ENCODE results near the gene ACOT4. TPM values are rescaled to one million over a fixed set of nuclear protein-coding genes. Genes with fewer than 3 reads are reported as not detected.
"Not testable (repeated sequence)": the region's sequence is repeated elsewhere in the genome, so short reads cannot be mapped to it uniquely, and the experiment has no call there.

Gene ACOT4
- total RNA-seq, 1 donor from 2014 or later, result 0.49 TPM

DNA sequence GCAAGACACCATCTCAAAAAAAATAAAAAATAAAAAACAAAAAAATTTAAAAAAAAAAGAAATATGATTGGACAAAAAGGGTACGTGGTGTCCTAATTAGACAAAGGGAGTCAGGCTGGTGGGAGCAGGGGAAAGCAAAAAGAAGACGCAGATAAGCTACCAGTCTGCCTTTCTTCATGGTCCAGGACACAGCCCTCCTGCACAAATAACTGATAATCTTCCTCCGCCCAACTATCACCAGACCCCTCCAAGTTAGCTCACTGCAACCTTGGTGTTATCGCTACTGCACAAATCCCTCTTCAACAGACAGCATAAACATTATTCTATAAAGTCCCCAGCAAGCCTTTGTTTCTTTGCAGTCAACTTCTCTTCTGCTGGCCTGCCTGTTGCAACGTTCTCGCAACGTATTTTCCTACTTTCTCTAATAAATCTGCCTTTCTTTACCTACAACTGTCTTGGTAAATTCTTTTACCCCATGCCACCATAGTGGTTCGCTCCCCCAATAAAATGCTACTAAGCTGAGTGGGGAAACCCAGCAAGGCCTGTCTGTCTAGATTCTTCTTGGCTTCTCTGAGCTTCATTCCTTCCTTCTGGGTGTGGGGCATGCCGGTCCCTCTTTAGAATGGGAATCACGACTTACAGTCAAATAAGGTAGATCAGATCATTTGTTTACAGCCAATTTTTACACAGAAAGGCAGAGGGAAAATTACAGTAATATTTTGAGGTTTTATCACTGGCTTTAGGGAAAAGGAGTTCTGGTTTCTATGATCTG is 38.5 kb downstream of the ACOT4 start:
- Histone ChIP-seq H3K36me3 (no peaks in the 10 kb centered on the region), H3K4me1 (peaks cover 10% of the 10 kb centered on the region), H3K27me3 (no peaks in the 10 kb centered on the region), H3K4me3 (no peak overlapping the region), H3K9me3 (no peaks in the 10 kb centered on the region), H3K27ac (no peak overlapping the region)
- intact Hi-C loops (cut with DNase I), result no loop called here
- no peak for TF ChIP-seq POLR2AphosphoS5 (IDR thresholded peaks at IDR 0.05; ENCODE audit: insufficient read depth in 1 of 2, low read depth in 1 of 2)
- TF ChIP-seq, protein P1, sequence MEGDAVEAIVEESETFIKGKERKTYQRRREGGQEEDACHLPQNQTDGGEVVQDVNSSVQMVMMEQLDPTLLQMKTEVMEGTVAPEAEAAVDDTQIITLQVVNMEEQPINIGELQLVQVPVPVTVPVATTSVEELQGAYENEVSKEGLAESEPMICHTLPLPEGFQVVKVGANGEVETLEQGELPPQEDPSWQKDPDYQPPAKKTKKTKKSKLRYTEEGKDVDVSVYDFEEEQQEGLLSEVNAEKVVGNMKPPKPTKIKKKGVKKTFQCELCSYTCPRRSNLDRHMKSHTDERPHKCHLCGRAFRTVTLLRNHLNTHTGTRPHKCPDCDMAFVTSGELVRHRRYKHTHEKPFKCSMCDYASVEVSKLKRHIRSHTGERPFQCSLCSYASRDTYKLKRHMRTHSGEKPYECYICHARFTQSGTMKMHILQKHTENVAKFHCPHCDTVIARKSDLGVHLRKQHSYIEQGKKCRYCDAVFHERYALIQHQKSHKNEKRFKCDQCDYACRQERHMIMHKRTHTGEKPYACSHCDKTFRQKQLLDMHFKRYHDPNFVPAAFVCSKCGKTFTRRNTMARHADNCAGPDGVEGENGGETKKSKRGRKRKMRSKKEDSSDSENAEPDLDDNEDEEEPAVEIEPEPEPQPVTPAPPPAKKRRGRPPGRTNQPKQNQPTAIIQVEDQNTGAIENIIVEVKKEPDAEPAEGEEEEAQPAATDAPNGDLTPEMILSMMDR (IDR thresholded peaks at IDR 0.05), result no peak
- TF ChIP-seq POLR2A (IDR thresholded peaks at IDR 0.05), result no peak
- DNase-seq (ENCODE audit: extremely low spot score in 2 of 2), result no peak

DNA sequence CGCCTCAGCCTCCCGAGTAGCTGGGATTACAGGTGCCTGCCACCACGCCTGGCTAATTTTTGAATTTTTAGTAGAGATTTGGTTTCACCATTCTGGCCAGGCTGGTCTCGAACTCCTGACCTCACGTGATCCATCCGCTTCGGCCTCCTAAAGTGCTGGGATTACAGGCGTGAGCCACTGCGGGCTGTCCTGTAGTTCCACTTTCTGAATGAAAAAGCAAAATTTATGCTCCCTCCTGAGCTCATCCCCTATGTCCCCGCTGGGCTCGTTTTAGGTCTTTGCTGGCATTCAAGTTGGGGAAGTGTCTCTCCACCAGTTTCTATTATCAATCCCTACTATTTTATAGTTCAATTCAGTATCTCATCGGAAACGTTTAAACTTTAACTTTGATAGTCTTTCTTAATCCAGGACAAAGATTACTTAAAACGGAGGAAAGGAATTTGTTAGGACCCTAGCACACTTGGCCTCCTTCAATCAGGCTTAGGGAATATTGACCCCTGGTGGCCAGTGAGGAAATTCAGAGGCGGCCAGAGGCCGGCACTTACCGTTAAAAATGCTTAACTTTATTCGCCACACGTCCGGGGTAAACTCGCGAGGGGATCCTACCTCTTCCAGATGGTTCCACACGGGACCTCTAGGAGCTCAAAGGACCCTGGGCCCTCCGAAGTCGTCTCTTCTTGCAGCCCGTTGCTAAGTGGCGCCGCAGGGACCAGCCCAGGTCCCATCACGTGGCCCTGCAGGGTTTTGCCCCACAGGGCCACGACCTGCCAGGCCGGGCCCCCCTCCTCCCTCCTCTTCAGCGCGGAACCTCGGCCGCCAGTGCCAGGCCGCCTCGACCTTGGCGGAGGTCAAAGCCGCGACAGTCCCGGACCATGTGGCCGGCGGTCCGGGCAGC is 41.7 kb downstream of the ACOT4 start:
- no peaks in the 10 kb centered on the region for H3K27me3 ChIP-seq
- TF ChIP-seq POLR2AphosphoS5 (IDR thresholded peaks at IDR 0.05; ENCODE audit: insufficient read depth in 1 of 2, low read depth in 1 of 2), result peak in 1 of 2 donors; percentile 21
- TF ChIP-seq POLR2A (IDR thresholded peaks at IDR 0.05), result no peak
- TF ChIP-seq, protein P1 (IDR thresholded peaks at IDR 0.05), result peak; percentile 80 to 89 (median 84)
- intact Hi-C loops (cut with DNase I), result no loop called here
- H3K4me3 ChIP-seq, result peak overlapping the region; percentile 53 to 55
- DNase-seq (ENCODE audit: extremely low spot score in 2 of 2), result no peak
- no peaks in the 10 kb centered on the region for H3K36me3 ChIP-seq
- peaks cover 10% of the 10 kb centered on the region for H3K4me1 ChIP-seq
- H3K9me3 ChIP-seq, result no peaks in the 10 kb centered on the region
- H3K27ac ChIP-seq, result peak overlapping the region; percentile 34

DNA sequence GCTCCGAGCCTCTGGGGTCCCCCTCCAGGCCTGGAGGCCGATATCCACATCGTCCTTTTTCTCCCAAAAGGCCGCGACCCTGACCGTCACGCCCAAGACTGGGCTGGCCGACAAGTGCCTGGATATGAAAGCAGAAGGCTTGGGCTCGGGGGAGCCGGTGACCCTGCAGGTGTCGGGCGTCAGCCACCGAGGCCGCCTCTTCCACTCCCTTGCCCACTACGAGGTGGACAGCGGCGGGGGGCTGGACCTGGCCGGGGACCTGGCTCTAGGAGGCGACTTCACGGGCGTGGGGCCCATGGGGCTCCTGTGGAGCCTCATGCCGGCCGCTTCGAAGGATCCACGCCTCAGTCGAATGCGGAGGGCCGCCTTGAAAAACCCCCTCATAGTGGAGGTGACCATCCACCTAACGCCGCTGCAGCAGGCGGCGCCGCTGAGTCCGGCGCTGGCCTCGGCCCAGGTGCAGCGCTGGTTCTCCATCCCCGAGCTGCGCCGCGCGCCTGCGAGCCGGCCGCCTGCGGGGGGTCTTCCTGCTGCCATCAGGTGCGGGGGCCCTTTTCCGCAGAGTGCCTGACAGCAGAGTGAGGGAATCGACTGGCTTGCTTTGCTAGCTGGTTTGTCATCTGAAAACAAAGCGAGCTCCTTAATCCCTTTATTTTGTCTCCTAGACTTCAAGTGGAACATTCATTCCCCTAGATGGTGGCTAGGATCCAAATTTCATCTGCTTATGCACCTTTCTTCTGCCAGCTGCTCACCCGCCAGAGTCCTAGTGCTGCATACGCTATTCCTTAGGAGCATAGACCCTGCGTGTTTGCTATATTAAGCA is 42.5 kb downstream of the ACOT4 start:
- Histone ChIP-seq H3K4me3 (peak overlapping the region; percentile 53 to 55), H3K27ac (peak overlapping the region; percentile 34), H3K9me3 (no peaks in the 10 kb centered on the region), H3K4me1 (peaks cover 10% of the 10 kb centered on the region), H3K36me3 (no peaks in the 10 kb centered on the region), H3K27me3 (no peaks in the 10 kb centered on the region)
- intact Hi-C loops (cut with DNase I), result no loop called here
- no peak for DNase-seq (ENCODE audit: extremely low spot score in 2 of 2)
- TF ChIP-seq, protein P1 (IDR thresholded peaks at IDR 0.05), result no peak
- no peak for TF ChIP-seq POLR2A (IDR thresholded peaks at IDR 0.05)
- TF ChIP-seq POLR2AphosphoS5 (IDR thresholded peaks at IDR 0.05; ENCODE audit: insufficient read depth in 1 of 2, low read depth in 1 of 2), result peak in 1 of 2 donors; percentile 36

DNA sequence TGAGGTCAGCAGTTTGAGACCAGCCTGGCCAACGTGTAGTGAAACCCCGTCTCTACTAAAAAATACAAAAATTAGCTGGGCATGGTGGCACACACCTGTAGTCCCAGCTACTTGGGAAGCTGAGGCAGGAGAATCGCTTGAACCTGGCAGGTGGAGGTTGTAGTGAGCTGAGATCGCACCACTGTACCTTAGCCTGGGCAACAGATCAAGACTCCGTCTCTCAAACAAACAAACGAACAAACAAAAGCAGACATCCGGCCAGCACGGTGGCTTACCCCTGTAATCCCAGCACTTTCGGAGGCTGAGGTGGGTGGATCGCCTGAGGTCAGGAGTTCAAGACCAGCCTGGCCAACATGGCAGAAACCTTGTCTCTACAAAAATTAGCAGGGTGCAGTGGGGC is 44.7 kb downstream of the ACOT4 start:
- H3K4me3 ChIP-seq; H3K36me3 ChIP-seq; intact Hi-C loops (cut with DNase I); H3K27ac ChIP-seq; H3K4me1 ChIP-seq; H3K27me3 ChIP-seq; DNase-seq (ENCODE audit: extremely low spot score in 2 of 2); H3K9me3 ChIP-seq: not testable (repeated sequence)

DNA sequence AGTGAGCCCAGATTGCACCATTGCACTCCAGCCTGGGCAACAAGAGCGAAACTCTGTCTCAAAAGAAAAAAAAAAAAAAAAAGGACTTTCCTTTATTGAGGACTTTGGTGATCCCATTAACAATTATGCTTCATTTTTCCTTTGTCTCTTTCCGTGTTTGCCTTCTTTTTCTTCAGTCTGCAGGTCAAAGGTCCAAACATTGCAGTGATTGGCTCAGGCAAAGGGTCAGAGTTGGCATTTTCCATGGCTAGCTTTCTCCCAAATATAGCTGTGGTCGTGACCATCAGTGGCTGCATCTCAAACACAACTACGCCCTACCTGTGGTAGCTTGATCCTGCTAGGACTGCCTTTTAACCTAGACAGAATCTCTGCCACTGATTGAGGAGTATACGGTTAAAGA is 46.2 kb downstream of the ACOT4 start:
- Histone ChIP-seq H3K4me3 (no peak overlapping the region), H3K27ac (no peak overlapping the region), H3K27me3 (no peaks in the 10 kb centered on the region), H3K36me3 (no peaks in the 10 kb centered on the region), H3K9me3 (no peaks in the 10 kb centered on the region), H3K4me1 (peaks cover 10% of the 10 kb centered on the region)
- TF ChIP-seq, protein P1 (IDR thresholded peaks at IDR 0.05), result no peak
- TF ChIP-seq POLR2A (IDR thresholded peaks at IDR 0.05) (no peak), POLR2AphosphoS5 (IDR thresholded peaks at IDR 0.05; ENCODE audit: insufficient read depth in 1 of 2, low read depth in 1 of 2) (no peak)
- no peak for DNase-seq (ENCODE audit: extremely low spot score in 2 of 2)
- intact Hi-C loops (cut with DNase I), result no loop called here
